Omental fat pad (tissue), 4 donors: ENCODE measurements around the gene WDFY1. TPM values are rescaled to one million over a fixed set of nuclear protein-coding genes. Genes with fewer than 3 reads are reported as not detected.
A peak's percentile ranks its signal among the peaks of the same experiment; 100 is the strongest.

Experiments
- ATAC-seq: fragments of 150-250 bp; one replicate; pipeline ENCODE4 v1.9.1; 2016; ENCODE audit warnings: mild to moderate bottlenecking, moderate library complexity; ENCODE audit not compliant: low FRiP score
- DNase-seq: peaks from one replicate; pipeline ENCODE4 v3.0.0-alpha.2; 2019; ENCODE audit warnings: low spot score
- total RNA-seq, 4 donors: library from RNA; depleted of rRNA; stranded (reverse); fragments of >200 nt; gene quantifications; one replicate each; pipeline ENCODE4 v1.1.0, GENCODE V29; 2016
- TF ChIP-seq, protein P1 (sequence below), 3 donors: fragments of 450-650 bp; IDR thresholded peaks; one replicate each; pipeline ENCODE4 v1.5.1; 2016 to 2017; ENCODE audit warnings: antibody characterized with exemption in 3 of 3, mild to moderate bottlenecking in 3 of 3, moderate library complexity in 2 of 3

The WDFY1 gene
- total RNA-seq, 4 donors from 2014 or later: 44.7 to 85.6 (median 54.2) TPM

DNA sequence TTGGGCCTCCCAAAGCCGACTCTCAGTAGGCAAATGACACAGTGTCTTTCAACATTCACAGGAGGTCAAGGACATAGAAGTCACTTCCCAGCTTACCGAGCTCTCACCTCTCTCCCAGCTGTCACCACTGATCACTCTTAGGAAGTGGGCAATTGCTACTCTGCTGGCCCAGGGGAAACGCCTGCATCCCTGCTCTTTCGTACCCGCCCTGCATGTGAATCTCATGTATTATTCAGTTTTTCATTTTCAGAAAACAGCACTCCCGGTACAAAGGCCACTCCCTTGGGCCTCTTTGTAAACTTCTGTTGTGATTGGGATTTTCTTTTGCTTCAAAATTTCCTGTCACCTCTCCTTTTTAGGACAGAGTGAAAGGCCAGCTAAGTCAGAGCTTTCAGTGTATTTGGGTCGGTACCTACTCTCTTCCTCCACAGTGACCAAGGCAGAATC lies 27.5 kb upstream of the WDFY1 start:
- TF ChIP-seq, protein P1, sequence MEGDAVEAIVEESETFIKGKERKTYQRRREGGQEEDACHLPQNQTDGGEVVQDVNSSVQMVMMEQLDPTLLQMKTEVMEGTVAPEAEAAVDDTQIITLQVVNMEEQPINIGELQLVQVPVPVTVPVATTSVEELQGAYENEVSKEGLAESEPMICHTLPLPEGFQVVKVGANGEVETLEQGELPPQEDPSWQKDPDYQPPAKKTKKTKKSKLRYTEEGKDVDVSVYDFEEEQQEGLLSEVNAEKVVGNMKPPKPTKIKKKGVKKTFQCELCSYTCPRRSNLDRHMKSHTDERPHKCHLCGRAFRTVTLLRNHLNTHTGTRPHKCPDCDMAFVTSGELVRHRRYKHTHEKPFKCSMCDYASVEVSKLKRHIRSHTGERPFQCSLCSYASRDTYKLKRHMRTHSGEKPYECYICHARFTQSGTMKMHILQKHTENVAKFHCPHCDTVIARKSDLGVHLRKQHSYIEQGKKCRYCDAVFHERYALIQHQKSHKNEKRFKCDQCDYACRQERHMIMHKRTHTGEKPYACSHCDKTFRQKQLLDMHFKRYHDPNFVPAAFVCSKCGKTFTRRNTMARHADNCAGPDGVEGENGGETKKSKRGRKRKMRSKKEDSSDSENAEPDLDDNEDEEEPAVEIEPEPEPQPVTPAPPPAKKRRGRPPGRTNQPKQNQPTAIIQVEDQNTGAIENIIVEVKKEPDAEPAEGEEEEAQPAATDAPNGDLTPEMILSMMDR (IDR thresholded peaks at IDR 0.05): no peak
- no peak for ATAC-seq
- DNase-seq: no peak

DNA sequence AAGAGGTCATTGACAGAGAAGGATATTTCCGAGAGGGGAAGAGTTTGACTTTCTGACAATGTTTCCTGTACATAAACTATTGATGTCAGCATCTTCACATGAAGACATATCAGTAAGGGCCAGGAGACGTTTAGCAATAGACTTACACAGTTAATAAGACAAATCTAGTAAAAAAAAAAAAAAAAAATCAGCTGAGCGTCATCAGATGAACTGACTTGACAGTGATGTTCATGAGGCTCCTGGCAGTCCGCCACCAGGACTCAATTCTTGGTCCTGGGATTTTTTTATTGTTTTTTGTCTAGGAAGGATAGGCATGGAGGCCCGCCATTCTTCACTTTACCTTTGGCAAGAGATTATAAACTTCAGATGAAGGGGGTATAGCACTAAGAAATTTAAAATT lies 26.6 kb upstream of the WDFY1 start:
- DNase-seq (no peak), ATAC-seq (no peak)
- TF ChIP-seq, protein P1 (IDR thresholded peaks at IDR 0.05): no peak

DNA sequence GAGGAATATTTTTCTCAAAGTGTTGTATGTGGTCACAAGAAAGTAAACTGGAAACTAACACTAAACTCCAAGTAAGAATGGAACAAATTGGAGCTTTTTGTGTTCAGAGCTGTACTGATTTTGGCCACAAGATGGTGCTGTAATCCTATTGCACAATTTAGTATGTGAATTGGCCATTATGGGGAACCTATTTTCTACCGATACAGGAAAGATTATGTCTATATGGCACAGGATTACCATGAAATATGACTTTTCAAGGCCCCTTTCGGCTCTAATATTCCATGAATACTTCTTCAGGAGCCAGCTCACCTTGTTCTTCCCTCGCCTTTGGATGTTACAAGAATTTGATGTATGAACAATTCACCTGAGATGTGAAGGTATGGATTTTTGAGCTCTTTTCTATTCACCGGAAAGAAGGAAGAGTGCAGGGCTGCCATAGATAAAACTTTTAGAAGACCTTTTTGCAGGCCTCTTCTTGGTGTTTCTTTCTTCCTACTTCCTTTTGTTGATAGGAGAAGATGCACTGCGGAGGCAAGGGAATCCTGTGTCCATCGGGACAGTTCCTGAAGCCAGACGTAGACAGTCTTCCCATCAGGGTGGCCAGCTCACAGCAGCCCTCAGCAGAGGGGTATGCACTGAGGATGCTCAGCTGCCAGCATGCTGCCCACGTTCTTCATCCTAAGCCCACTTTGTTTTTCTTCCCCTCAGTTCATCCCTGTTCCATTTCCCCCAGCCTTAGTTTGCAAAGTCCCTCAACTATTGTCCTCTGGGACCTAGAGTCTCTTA lies 25.4 kb upstream of the WDFY1 start:
- TF ChIP-seq, protein P1 (IDR thresholded peaks at IDR 0.05): peak in 1 of 3 donors; percentile 52
- ATAC-seq (peak; percentile 65), DNase-seq (peak; percentile 40)

DNA sequence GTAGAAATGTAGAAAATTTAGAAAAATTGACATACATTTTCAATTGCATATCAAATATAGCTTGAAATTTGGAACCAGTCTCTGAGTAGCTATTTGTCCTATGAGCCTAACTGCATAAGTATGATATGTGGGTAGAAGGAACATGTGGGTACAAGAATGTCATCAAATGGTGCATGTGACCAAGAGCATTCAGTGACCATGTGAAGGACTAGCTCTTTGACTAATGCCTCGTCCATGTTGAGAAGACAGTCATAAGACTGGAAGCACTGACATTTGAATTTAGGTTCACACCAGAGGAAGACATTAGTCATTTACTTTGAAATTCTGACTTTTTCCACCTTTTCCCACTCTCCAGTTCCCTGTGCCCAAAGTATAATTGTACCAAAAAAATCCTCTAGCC lies 24.7 kb upstream of the WDFY1 start:
- TF ChIP-seq, protein P1 (IDR thresholded peaks at IDR 0.05): no peak
- no peak for DNase-seq
- ATAC-seq: peak; percentile 8

DNA sequence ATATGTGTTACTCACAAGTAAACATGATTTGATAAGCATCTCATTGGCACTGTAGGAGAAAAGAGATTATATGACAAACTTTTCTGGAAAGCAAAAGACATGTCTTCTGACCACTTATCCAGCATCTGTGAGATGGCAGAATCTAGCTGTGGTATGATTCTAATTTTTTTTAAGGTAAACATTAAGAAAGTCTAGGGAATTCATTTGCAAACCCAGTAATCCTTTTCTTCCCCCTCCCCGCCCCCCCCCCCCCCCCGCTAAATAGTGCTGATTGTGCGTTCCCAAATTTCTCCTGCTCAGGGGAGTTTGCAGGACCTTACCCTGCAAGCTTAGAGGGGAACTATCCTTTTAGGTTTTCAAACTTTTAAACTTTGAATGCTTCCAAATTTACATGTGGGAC lies 24.2 kb upstream of the WDFY1 start:
- ATAC-seq (no peak), DNase-seq (no peak)
- TF ChIP-seq, protein P1 (IDR thresholded peaks at IDR 0.05): no peak

DNA sequence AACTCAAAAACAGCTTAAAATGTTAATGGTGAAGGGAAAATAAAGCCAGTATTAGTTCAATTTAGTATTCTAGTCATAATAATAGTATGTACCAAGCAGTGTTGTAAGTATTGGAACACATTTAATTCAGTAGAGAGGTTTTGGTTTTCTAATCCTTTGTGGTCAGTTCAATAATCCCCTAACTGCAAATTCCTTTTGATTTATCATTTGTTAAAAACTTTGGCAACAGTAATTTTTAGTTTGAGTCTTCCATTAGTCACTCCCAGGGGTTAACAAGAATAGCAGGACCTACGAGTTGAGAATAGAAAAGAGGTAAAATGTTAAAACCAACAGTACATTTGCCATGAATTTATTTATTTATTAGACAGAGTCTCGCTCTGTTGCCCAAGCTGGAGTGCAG lies 22.8 kb upstream of the WDFY1 start:
- ATAC-seq: no peak
- DNase-seq: no peak
- TF ChIP-seq, protein P1 (IDR thresholded peaks at IDR 0.05): no peak

DNA sequence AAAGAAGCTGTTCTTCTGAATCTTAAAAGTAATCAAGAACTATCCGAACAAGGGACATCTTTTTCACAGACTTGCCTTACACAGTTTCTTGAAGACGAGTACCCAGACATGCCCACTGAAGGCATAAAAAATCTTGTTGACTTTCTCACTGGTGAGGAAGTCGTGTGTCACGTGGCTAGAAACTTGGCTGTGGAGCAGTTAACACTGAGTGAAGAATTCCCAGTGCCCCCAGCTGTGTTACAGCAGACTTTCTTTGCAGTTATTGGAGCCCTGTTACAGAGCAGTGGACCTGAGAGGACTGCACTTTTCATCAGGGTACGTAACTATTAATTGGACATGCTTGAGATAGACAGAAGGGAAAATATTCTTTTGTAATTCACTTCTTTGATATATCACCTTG lies 14.6 kb upstream of the WDFY1 start:
- TF ChIP-seq, protein P1 (IDR thresholded peaks at IDR 0.05): no peak
- DNase-seq: no peak

More for the DNA sequence above, 14.6 kb upstream of the WDFY1 start:
- no peak for ATAC-seq
